ENCODE results near the gene RNF157. TPM values are rescaled to one million over a fixed set of nuclear protein-coding genes. Genes with fewer than 3 reads are reported as not detected.

Gene RNF157
- total RNA-seq, 1 experiment from 2014 or later = 0.86 TPM

- intact Hi-C loops (cut with micrococcal nuclease) = no loop called here
- Histone ChIP-seq H3K9me2 (ENCODE audit: insufficient read depth) (no peaks in the 10 kb centered on the region), H2AFZ (ENCODE audit: low read depth, low read length, poor library complexity, severe bottlenecking) (no peak overlapping the region), H3K27me3 (ENCODE audit: insufficient read depth, low read length) (no peaks in the 10 kb centered on the region), H3K9ac (ENCODE audit: low read length) (no peak overlapping the region), H3K79me2 (ENCODE audit: insufficient read depth, low read length) (no peaks in the 10 kb centered on the region), H3K4me3 (replicated peaks in 1 of 2; ENCODE audit: low read depth in 1 of 2, low read length in 2 of 2) (no peak overlapping the region), H3K27ac (ENCODE audit: low read depth, low read length) (no peak overlapping the region; the same call in 1 of the 2 replicates), H3K4me1 (ENCODE audit: control insufficient read depth in 1 of 2, insufficient read depth in 2 of 2, low read length in 2 of 2) (peaks cover 30 to 34% of the 10 kb centered on the region in 2 experiments), H4K20me1 (ENCODE audit: insufficient read depth) (no peaks in the 10 kb centered on the region), H3K4me2 (ENCODE audit: low read length) (no peak overlapping the region), H3K36me3 (ENCODE audit: control insufficient read depth in 1 of 2, insufficient read depth in 2 of 2, low read length in 2 of 2) (no peaks in the 10 kb centered on the region), H3K9me3 (ENCODE audit: control insufficient read depth in 1 of 2, insufficient read depth in 1 of 2, low read depth in 1 of 2, low read length in 2 of 2) (no peaks in the 10 kb centered on the region)
- no peak for ATAC-seq
- no peak for TF ChIP-seq JUND (IDR thresholded peaks at IDR 0.05)
- ChIA-PET RAD21 (ENCODE audit: low non-redundant PET in 1 of 2, low total read pairs in 2 of 2, uncharacterized antibody in 2 of 2, unreplicated experiment in 2 of 2) (no interaction called here), POLR2A (no interaction called here), CTCF (no interaction called here)
- DNase-seq (ENCODE audit: low read depth, low spot score) = no peak
- BruUV-seq (replicated peaks) = no TSS peak
Observed at GRCh38 chr17:76137001-76137350, 103.3 kb downstream of the RNF157 start.

- no peak overlapping the region for H3K4me2 ChIP-seq (ENCODE audit: low read length)
- peaks cover 31 to 34% of the 10 kb centered on the region in 2 experiments for H3K4me1 ChIP-seq (ENCODE audit: control insufficient read depth in 1 of 2, insufficient read depth in 2 of 2, low read length in 2 of 2)
- no peaks in the 10 kb centered on the region for H3K9me2 ChIP-seq (ENCODE audit: insufficient read depth)
- no peaks in the 10 kb centered on the region for H4K20me1 ChIP-seq (ENCODE audit: insufficient read depth)
- POLR2A ChIA-PET = no interaction called here
- no peak for DNase-seq (ENCODE audit: low read depth, low spot score)
- no peak overlapping the region for H2AFZ ChIP-seq (ENCODE audit: low read depth, low read length, poor library complexity, severe bottlenecking)
- ATAC-seq = no peak
- H3K9ac ChIP-seq (ENCODE audit: low read length) = no peak overlapping the region
- RAD21 ChIA-PET (ENCODE audit: low non-redundant PET in 1 of 2, low total read pairs in 2 of 2, uncharacterized antibody in 2 of 2, unreplicated experiment in 2 of 2) = interaction anchor here in 1 of 2 experiments (0.5 kb wide), 1 partner anchor 15 kb away, joined by 4 read pairs; no protein-coding TSS in a partner anchor
- H3K9me3 ChIP-seq (ENCODE audit: control insufficient read depth in 1 of 2, insufficient read depth in 1 of 2, low read depth in 1 of 2, low read length in 2 of 2) = no peaks in the 10 kb centered on the region
- intact Hi-C loops (cut with micrococcal nuclease) = no loop called here
- H3K79me2 ChIP-seq (ENCODE audit: insufficient read depth, low read length) = no peaks in the 10 kb centered on the region
- BruUV-seq (replicated peaks) = no TSS peak
- no peaks in the 10 kb centered on the region for H3K36me3 ChIP-seq (ENCODE audit: control insufficient read depth in 1 of 2, insufficient read depth in 2 of 2, low read length in 2 of 2)
- H3K27me3 ChIP-seq (ENCODE audit: insufficient read depth, low read length) = no peaks in the 10 kb centered on the region
- CTCF ChIA-PET = no interaction called here
- no peak overlapping the region for H3K27ac ChIP-seq (ENCODE audit: low read depth, low read length)
- no peak overlapping the region for H3K4me3 ChIP-seq (replicated peaks in 1 of 2; ENCODE audit: low read depth in 1 of 2, low read length in 2 of 2)
- TF ChIP-seq ZBTB33 (IDR thresholded peaks at IDR 0.05; ENCODE audit: extremely low read depth, insufficient replicate concordance, low read length) (no peak), CEBPB (IDR thresholded peaks at IDR 0.05; ENCODE audit: low read depth) (no peak), SRF (IDR thresholded peaks at IDR 0.05; ENCODE audit: low read depth) (no peak), YY1 (IDR thresholded peaks at IDR 0.05; ENCODE audit: extremely low read depth, insufficient replicate concordance, low read depth, low read length) (no peak), ATF3 (IDR thresholded peaks at IDR 0.05) (no peak), JUND (IDR thresholded peaks at IDR 0.05) (no peak), EGR1 (IDR thresholded peaks at IDR 0.05; ENCODE audit: low read depth) (no peak), POLR2AphosphoS5 (IDR thresholded peaks at IDR 0.05; ENCODE audit: low read depth, low read length) (no peak), MAX (IDR thresholded peaks at IDR 0.05) (no peak), CBX3 (IDR thresholded peaks at IDR 0.05; ENCODE audit: low read depth) (no peak), ZFX (IDR thresholded peaks at IDR 0.05) (no peak), ELF1 (IDR thresholded peaks at IDR 0.05; ENCODE audit: borderline replicate concordance, low read depth) (no peak), TCF7L2 (IDR thresholded peaks at IDR 0.05; ENCODE audit: borderline replicate concordance, extremely low read depth, insufficient read depth, insufficient read length) (no peak), CTCF (IDR thresholded peaks at IDR 0.05 in 2 of 3, conservative IDR thresholded peaks at IDR 0.05 in 1 of 3; ENCODE audit: borderline replicate concordance in 1 of 3, insufficient read depth in 1 of 3, low read depth in 2 of 3, low read length in 2 of 3) (no peak), EZH2 (IDR thresholded peaks at IDR 0.05) (no peak), EZH2phosphoT487 (IDR thresholded peaks at IDR 0.05; ENCODE audit: borderline replicate concordance) (no peak), SIN3A (IDR thresholded peaks at IDR 0.05; ENCODE audit: low read depth) (no peak)
Observed at GRCh38 chr17:76136276-76137000, 103.9 kb downstream of the RNF157 start.

Measured in HCT116 (cell line).